Subcutaneous abdominal adipose tissue (tissue), 5 donors: ENCODE results near the gene ATOH8.

Experiments
- H3K27ac ChIP-seq: one replicate; pipeline ENCODE4 v1.7.0; 2013; ENCODE audit warnings: low read depth, mild to moderate bottlenecking, inconsistent platforms, low read length, moderate library complexity
- H3K27me3 ChIP-seq, 5 donors: one replicate each; pipeline ENCODE4 v1.7.0; 2013; ENCODE audit warnings: low read length in 5 of 5, inconsistent platforms in 1 of 5; ENCODE audit not compliant: control insufficient read depth in 5 of 5, insufficient read depth in 4 of 5
- H3K36me3 ChIP-seq, 5 donors: one replicate each; pipeline ENCODE4 v1.7.0; 2013; ENCODE audit warnings: low read length in 5 of 5; ENCODE audit not compliant: control insufficient read depth in 5 of 5, insufficient read depth in 5 of 5
- H3K4me1 ChIP-seq, 5 donors: one replicate each; pipeline ENCODE4 v1.7.0; 2013; ENCODE audit warnings: low read length in 5 of 5, mild to moderate bottlenecking in 3 of 5, moderate library complexity in 1 of 5; ENCODE audit not compliant: control insufficient read depth in 5 of 5, insufficient read depth in 5 of 5
- H3K4me3 ChIP-seq, 5 donors: one replicate each; pipeline ENCODE4 v1.7.0; 2013; ENCODE audit warnings: low read length in 5 of 5, low read depth in 1 of 5
- H3K9ac ChIP-seq, 5 donors: one replicate each; pipeline ENCODE4 v1.7.0; 2013; ENCODE audit warnings: low read length in 5 of 5, mild to moderate bottlenecking in 4 of 5, moderate library complexity in 3 of 5
- H3K9me3 ChIP-seq, 5 donors: one replicate each; pipeline ENCODE4 v1.7.0; 2013; ENCODE audit warnings: low read length in 5 of 5; ENCODE audit not compliant: control insufficient read depth in 5 of 5
- donor health status: healthy.
- donor health status: healthy.
- donor health status: healthy.
- donor health status: healthy.
- donor health status: healthy.

The ATOH8 gene

GRCh38 chr2:85728342-85728741 lies 25.4 kb upstream of the ATOH8 start:
- H3K4me3 ChIP-seq = no peak overlapping the region
- H3K9ac ChIP-seq = no peak overlapping the region
- peak overlapping the region; percentile 12 for H3K27ac ChIP-seq
- H3K27me3 ChIP-seq = no peaks in the 10 kb centered on the region
- H3K9me3 ChIP-seq = no peaks in the 10 kb centered on the region
- no peaks in the 10 kb centered on the region for H3K36me3 ChIP-seq
- H3K4me1 ChIP-seq = peaks cover 2 to 56% (median 43%) of the 10 kb centered on the region in 5 donors

GRCh38 chr2:85728883-85729824 lies 24.6 kb upstream of the ATOH8 start:
- Histone ChIP-seq H3K9ac (no peak overlapping the region), H3K36me3 (no peaks in the 10 kb centered on the region), H3K27ac (peak overlapping the region; percentile 12), H3K4me3 (no peak overlapping the region), H3K4me1 (peaks cover 2 to 50% (median 35%) of the 10 kb centered on the region in 5 donors), H3K27me3 (no peaks in the 10 kb centered on the region), H3K9me3 (no peaks in the 10 kb centered on the region)

- no peak overlapping the region for H3K27ac ChIP-seq
- no peaks in the 10 kb centered on the region for H3K9me3 ChIP-seq
- H3K4me1 ChIP-seq = peaks cover 0 to 43% (median 28%) of the 10 kb centered on the region in 5 donors
- H3K36me3 ChIP-seq = no peaks in the 10 kb centered on the region
- H3K27me3 ChIP-seq = no peaks in the 10 kb centered on the region
- H3K4me3 ChIP-seq = no peak overlapping the region
- H3K9ac ChIP-seq = no peak overlapping the region
These were observed 23.8 kb upstream of the ATOH8 start for GRCh38 chr2:85729825-85730510.

GRCh38 chr2:85730686-85731230 lies 23.0 kb upstream of the ATOH8 start:
- Histone ChIP-seq H3K27ac (no peak overlapping the region), H3K4me3 (no peak overlapping the region), H3K9ac (no peak overlapping the region), H3K4me1 (peaks cover 1 to 35% (median 21%) of the 10 kb centered on the region in 5 donors), H3K36me3 (no peaks in the 10 kb centered on the region), H3K27me3 (no peaks in the 10 kb centered on the region), H3K9me3 (no peaks in the 10 kb centered on the region)

GRCh38 chr2:85731606-85732005 lies 22.2 kb upstream of the ATOH8 start:
- H3K4me1 ChIP-seq = peaks cover 1 to 31% (median 20%) of the 10 kb centered on the region in 5 donors
- H3K27me3 ChIP-seq = no peaks in the 10 kb centered on the region
- no peaks in the 10 kb centered on the region for H3K36me3 ChIP-seq
- H3K9ac ChIP-seq = no peak overlapping the region
- no peak overlapping the region for H3K27ac ChIP-seq
- no peak overlapping the region for H3K4me3 ChIP-seq
- no peaks in the 10 kb centered on the region for H3K9me3 ChIP-seq

GRCh38 chr2:85732467-85733120 lies 21.2 kb upstream of the ATOH8 start:
- peaks cover 1 to 30% (median 25%) of the 10 kb centered on the region in 5 donors for H3K4me1 ChIP-seq
- no peak overlapping the region for H3K9ac ChIP-seq
- H3K4me3 ChIP-seq = no peak overlapping the region
- no peaks in the 10 kb centered on the region for H3K9me3 ChIP-seq
- no peaks in the 10 kb centered on the region for H3K36me3 ChIP-seq
- H3K27me3 ChIP-seq = no peaks in the 10 kb centered on the region
- H3K27ac ChIP-seq = no peak overlapping the region

GRCh38 chr2:85733121-85733960 lies 20.4 kb upstream of the ATOH8 start:
- no peak overlapping the region for H3K9ac ChIP-seq

GRCh38 chr2:85734015-85734414 lies 19.8 kb upstream of the ATOH8 start:
- no peak overlapping the region for H3K4me3 ChIP-seq
- no peak overlapping the region for H3K9ac ChIP-seq
- H3K9me3 ChIP-seq = no peaks in the 10 kb centered on the region
- no peaks in the 10 kb centered on the region for H3K27me3 ChIP-seq
- peaks cover 1 to 20% (median 18%) of the 10 kb centered on the region in 5 donors for H3K4me1 ChIP-seq
- no peak overlapping the region for H3K27ac ChIP-seq
- no peaks in the 10 kb centered on the region for H3K36me3 ChIP-seq

More at GRCh38 chr2:85733121-85733960, 20.4 kb upstream of the ATOH8 start:
- Histone ChIP-seq H3K27me3 (no peaks in the 10 kb centered on the region), H3K4me3 (no peak overlapping the region), H3K27ac (no peak overlapping the region), H3K9me3 (no peaks in the 10 kb centered on the region), H3K4me1 (peaks cover 1 to 27% (median 23%) of the 10 kb centered on the region in 5 donors), H3K36me3 (no peaks in the 10 kb centered on the region)

GRCh38 chr2:85734942-85735608 lies 18.7 kb upstream of the ATOH8 start:
- peak overlapping the region; percentile 13 for H3K27ac ChIP-seq
- no peak overlapping the region for H3K9ac ChIP-seq
- H3K27me3 ChIP-seq = no peaks in the 10 kb centered on the region
- no peaks in the 10 kb centered on the region for H3K9me3 ChIP-seq
- no peak overlapping the region for H3K4me3 ChIP-seq
- H3K36me3 ChIP-seq = no peaks in the 10 kb centered on the region
- H3K4me1 ChIP-seq = peaks cover 1 to 24% (median 16%) of the 10 kb centered on the region in 5 donors
